ENCODE measurements around the gene BANF1.
"Not testable (repeated sequence)": the region's sequence is repeated elsewhere in the genome, so short reads cannot be mapped to it uniquely, and the experiment has no call there.

Gene BANF1

DNA sequence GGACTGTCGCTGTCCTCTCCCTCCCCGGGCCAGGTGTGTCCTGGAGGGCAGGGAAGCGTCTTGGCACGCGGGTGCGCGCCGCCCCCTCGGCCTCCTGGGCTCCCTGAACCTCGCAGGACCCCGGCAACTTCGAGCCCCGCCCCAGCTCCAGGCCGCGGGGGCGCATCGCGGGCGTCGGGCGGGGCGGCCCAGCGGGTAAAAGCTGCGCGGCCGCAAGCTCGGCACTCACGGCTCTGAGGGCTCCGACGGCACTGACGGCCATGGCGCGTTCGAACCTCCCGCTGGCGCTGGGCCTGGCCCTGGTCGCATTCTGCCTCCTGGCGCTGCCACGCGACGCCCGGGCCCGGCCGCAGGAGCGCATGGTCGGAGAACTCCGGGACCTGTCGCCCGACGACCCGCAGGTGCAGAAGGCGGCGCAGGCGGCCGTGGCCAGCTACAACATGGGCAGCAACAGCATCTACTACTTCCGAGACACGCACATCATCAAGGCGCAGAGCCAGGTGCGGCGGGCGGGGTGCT is 9.5 kb downstream of the BANF1 start, which contains the start of gene CST6:
TSS of gene CST6 (plus strand) at position 224 of the 519 bp plus-strand sequence. CDS start at position 261, 37 bp downstream.
- peak; percentile 35 for DNase-seq

DNA sequence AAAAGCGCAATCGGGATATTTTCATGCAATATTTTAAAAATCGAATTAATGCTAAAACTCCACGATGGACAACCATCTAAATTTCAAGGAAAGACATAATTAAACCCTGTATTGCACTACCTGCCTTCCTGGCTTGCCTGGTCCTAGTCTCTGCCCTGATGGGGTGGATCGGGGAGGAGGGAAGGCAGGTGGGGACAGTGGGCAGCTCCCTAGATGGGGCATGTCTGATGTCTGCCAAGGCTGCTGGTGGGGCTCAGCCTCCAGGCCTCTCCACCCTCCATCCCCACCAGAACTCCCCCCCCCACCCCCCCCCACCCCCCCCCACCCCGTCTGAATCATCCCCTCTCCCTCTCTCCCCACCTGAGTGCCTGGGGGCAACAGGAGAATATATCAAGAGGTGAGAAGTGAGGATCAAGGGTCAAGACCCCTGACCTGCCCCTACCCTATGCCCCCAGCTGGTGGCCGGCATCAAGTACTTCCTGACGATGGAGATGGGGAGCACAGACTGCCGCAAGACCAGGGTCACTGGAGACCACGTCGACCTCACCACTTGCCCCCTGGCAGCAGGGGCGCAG is 10.2 kb downstream of the BANF1 start:
- no peak for DNase-seq

DNA sequence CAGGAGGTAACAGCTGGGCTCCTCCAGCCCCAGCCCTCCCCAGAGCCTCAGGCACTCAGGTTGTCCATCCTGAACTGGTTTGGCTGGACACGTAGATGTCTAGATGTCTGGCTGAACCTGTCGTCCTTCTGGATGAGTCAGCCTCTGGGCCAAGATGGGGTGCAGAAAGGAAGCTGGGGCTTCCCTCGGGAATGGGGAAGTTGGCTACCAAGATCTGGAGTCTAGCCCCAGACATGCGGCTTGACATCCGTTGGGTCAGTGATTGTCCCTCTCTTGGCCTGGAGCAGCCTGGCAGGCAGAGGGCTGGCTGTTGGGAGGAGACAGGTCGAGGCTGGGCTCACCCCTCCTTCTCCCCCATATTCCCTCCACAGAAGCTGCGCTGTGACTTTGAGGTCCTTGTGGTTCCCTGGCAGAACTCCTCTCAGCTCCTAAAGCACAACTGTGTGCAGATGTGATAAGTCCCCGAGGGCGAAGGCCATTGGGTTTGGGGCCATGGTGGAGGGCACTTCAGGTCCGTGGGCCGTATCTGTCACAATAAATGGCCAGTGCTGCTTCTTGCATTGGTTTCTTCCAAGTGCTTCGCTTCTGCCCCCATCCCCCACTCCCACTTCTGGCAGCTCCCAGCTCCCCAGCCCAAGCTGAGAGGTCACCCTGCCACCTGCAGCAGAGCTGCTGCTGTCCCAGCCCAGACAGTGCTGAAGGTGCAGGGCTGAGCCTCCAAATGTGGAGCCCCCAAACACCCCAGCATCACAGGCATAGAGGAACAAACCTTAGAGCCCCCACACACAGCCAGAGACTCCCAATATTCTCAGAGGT is 10.9 kb downstream of the BANF1 start:
- DNase-seq = peak; percentile 57

DNA sequence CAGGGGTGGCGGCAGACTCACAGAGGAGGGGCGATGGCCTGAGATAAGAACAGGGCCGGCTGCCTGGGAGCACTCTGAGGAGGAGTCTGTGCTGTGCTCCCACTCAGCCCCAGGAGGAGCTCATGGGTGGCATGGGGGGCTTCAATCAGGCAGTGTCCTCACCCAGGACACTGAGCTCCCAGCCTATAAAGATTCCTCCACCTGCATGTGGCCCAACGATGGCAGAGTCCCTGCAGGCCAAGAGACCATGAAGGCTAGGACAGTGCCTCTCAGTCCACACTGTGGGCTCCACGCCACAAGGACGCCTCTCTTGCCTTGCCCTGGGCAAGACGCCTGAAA is 11.4 kb downstream of the BANF1 start:
- no peak for DNase-seq

DNA sequence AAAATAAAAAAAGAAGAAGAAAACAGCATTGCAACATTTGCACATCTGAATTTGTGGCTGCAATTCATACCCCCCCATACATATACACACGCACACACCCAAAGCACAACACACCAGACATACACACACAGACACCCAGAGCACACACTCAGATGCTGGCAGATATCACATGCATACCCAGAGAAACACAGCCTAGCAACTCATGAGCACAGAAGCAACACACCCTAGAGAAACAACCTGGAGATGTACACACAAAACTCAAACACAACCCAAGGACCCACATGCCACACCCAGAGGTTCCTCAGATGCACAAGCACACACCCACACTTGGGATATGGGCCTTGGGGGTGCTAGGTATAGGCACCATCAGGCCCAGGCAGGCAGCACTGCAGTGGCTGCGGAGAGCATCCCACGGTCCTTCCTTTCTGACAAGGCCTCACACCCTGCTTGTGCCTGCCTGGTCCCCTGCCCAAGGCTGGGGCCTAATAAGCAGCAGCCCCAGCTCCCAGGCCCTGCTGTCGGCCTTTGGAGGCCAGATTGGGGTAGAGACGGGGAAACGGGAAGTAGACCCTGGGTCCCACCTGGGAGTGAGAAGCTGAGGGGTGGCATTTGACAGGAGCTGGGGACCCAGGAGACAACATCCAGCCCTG is 12.6 kb downstream of the BANF1 start:
- DNase-seq = no peak

DNA sequence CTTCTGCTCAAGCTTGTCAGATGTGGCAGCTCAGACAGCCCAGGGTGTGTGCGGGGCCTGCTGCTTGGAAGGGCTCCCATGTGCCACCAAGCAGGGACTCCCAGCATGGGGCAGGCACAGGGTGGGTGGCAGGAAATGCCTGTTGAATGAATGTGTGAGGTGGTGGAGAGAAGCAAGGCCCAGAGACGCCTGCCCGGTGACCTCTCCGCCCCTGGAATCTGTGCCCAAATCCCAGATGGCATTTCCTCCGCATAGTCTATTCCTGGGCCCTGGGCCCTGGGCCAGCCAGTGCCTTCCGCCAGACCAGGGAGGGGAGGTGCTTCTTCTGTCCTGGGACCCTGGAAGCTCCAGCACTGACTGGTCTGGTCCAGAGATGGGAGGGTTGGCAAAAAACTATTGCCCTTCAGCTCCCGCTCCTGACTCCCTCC is 13.2 kb downstream of the BANF1 start:
- DNase-seq = no peak

DNA sequence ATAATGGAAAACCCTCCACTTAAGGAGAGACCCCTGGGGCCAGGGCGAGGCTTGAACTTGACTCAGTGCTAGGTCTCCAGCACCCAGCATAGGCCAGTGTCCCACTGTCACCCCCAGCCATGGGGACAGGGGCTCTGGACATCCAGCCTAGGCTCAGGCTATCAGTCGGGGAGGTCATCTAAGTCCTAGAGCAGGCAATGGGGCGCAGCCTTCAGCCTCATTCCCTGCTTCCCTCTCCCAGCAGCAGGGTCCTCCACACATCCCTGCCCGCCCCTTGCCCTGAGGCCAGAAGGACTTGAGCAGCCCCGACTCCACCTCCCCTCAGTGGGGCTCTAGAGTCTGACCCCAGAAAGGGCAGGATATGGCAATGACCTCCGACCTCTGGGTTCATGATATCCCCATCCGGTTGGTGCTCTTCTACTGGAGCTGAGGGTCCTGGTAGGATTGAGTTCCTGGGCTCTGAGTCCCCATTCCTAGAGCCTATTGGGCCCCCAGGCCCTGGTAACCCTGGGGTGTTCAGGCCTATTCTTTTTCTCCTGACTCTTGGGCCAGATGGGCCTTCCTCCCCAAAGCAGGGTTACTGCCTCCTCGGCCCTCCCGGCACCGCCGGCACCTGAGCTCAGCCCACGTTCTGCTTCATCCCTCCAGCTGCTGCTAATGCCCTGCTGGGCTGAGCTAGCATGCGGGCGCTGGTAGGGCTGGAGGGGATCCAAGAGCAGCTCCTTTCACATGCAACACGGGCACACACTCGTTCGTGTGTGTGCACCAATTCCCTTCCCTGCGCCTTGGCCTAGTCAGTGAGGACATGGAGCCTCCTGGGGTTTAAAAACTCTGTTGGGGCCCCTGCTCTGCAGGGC is 13.9 kb downstream of the BANF1 start:
- DNase-seq = no peak

DNA sequence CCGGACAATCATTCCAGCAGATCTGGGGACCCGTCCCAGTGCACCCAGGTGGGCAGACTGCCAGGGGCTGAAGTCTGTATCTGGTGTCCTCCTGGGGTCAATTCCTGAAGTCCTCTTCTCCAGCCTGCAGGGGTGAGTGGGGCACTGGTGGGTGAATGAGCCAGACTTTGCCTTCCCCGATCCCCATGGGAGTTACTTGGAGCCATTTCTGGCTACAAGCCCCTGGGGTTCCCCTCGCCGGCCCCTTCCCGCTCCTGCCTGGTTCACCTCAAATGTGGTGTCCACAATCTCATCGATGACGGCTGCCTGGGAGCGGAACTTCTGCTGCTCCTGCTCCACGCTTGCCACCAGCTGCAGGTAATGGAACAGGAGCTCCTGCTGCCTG is 14.5 kb downstream of the BANF1 start:
- DNase-seq = no peak

DNA sequence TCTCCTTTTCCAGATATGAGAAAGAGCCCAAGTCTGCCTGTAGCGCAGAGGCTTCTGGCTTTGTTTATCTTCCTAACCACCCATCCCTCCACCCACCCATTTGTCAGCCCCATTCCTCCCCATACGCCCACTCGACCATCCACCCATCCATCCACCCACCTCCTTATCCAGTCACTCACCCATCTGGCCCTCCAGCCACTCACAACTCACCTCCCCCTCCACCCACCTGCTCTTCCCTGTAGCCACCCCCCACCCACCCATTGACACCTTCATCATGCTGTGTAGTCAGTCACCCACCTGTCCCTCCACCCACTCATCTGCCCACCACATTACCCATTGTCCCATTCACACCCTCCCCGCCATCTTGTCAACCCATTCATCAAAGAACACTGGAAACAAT is 15.0 kb downstream of the BANF1 start:
- no peak for DNase-seq

DNA sequence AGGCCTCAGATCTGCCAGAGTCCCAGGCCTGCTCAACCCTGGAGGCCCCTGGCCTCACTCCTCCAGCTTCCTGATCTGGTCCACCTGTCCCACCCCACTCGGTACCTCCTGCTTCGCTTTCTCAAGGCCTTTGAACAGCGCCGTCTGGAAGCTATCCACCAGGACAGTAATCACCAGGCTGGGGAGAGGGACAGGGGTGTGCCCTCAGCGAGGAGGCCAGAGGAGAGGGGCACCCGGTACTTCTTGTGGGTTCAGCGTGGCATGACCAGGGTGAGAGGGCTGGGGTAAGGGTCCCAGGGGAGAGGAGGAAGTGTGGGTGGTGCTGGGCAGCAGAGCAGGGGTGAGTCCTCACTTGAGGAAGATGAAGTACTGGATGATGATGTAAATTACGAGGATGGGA is 17.9 kb downstream of the BANF1 start:
- no peak for DNase-seq

DNA sequence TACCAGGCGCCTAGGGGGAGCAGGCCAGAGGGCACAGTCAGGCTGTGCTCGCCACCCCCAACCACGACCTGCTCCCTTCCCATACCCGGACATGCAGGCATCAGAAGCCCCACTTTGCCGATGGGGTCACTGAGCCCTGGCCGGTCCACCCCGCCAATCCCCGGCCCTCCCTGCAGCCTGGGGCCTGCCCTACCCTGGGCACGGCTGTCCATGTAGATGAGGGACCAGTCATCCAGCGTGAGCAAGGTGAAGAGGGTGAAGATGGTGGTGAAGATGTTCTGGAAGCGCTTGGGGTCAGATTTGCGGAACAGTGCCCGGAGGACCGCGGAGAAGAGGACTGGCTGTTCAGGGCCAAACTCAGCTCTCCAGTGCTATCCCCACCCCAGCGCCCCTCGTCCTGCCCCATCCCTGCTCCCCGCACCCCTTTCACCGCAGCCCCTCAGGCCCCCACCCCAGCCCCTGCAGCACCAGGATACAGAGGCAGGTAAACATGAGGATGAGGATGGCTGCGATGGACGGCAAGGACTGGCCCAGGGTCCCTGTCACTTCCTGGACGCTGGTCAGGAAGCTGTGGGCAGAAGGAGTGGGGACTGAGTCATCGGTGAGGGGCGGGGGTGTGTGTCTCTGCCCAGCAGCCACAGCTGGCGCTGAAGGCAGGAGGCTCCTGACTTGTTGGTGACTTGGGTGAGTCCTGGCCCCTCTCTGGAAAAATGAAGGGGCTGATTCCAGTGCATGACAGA is 18.5 kb downstream of the BANF1 start:
- DNase-seq = peak; percentile 91

DNA sequence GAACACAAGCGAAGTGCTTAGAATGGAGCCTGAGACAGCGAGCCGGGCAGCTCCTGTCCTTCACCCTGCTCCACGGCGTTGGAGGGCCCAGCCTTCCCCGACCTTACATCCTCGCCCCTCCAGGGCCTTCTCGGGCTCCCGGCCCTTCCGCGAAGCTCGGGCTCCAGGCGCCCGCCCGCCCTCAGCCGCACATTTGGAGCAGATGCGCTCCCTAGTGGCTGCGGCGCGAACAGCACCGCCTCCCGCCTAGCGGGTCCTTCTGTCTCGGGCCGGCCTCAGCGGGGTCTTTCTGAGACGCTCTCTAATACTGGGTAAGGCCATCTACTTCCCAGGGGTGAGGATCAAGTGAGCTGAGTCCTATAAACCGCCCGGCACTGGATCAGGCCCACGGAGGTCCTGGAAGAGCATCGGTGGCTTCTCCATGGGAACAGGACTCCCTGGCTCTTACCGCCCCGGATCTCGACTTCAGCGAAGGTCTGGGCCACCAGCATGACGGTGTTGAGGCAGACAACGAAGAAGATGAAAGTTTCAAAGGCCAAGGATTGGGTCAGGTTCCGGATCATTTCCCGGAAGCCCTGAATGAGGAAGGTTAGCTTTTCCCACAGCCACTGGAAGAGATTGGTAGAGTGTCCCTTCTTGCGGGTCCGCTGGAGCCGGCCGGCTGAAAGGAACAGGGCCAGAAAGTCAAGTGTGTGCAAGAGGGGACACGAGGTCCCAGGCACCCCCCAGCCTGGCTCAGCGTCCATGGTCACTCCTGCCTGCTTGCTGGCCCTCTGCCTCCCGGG is 20.3 kb downstream of the BANF1 start:
- DNase-seq = peak; percentile 88

DNA sequence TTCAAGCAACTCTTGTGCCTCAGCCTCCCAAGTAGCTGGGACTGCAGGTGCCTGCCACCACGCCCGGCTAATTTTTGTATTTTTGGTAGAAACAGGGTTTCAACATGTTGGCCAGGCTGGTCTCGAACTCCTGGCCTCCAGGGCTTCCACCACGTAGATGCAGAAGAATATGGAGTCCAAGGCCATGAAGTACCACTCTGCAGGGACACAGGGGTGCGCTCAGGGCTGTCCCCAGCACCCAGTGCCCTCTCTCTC is 20.8 kb downstream of the BANF1 start:
- DNase-seq = not testable (repeated sequence)

DNA sequence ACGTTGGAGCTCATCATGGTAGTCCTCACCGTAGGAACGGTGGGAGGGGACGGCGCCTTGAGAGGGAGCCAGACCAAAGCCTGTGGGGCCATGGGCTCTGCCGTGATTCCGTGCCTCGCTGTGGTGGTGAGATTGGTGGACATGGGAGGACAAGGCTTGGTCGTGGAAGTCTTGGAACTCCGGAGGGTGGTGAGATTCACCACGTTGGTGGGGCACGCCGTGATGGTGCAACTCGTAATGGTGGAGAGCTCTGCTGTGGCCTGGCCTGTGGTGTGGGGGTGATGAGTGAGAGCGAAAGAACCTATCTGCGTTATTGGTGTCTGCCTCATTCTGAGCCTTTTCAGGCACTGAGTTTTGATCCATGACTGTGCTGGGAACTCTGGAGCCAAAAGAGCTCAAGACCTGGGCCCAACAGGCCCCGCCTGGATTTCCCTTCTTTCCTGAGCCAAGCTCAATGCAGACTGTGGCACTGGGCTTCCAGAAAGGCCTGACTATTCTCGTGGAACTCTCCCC is 23.8 kb downstream of the BANF1 start, which contains the start of gene CATSPER1:
TSS of gene CATSPER1 (minus strand) at position 463 of the 513 bp plus-strand sequence. CDS start at position 363, 100 bp downstream.
- no peak for DNase-seq

DNA sequence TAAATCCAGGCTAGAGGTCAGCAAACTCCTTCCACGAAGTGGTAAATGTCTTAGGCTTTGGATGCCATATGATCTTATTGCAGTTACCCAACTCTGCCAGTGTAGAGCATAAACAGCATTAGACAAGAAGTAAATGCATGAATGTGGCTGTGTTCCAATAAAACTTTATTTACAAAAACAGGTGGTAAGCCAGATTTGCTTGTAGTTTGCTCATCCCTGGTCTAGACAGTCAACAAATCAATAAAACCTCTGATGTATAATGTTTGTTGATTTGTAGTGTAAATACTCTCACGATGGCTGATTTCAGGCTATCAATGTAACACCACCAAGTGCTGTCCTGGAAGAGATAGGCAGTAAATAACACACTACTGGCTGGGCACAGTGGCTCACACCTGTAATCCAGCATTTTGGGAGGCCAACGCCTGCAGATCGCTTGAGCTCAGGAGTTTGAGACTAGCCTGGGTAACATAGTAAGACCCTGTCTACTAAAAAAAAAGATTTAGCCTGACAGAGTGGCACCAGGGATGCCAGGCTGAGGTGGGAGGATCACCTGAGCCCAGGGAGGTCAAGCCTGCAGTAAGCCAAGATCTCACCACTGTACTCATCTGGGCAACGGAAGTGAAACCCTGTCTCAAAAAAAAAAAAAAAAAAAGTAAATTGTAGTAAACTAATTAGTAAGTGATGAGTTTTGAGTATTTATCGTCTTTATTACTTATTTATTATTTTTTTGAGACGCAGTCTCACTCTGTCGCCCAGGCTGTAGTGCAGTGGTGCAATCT is 30.8 kb downstream of the BANF1 start:
- DNase-seq = no peak

DNA sequence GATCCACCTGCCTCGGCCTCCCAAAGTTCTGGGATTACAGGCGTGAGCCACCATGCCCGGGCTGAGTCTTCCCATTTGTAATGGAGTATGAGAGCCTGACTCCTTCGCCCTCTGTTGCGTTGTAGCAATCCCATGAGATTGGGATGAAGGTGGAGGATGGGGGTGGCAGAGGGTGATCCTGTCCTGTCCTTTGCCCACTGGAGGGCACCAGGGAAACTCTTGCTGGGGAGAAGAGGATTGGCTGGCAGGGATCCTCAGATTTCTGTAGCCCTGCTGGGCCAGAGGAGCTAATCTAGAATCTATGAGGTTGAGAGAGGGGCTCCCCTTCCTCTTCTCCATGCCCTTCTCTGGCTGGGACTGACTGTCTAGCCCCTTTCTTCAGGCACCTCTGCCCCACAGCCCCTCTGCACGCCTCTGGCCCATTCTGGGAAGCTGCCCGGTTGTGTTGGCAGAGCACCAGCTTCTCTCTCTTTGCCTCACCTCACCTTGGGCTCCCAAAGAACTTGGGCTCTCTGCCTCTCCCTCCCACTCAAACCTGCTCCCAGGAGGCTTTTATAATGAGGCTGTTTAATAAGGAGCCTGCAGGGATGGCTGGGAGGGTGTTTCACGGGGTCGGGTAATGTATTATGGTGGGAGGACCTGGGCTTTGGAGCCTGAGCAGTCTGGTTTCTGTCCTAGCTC is 33.5 kb downstream of the BANF1 start:
- no peak for DNase-seq

DNA sequence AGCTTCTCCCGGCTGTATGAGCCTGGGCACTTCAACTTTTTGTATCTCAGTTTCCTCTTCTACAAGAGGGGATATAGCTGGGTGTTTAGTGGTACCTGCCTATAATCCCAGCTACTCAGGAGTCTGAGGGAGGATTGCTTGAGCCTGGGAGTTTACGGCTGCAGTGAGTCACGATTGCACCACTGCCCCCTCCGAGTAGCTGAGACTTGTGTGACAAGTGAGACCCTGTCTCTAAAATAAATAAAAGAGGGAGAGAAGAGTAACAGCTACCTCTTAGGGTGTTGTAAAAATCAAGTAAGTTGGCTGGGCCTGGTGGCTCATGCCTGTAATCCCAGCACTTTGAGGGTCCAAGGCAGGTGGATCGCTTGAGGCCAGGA is 34.0 kb downstream of the BANF1 start:
- DNase-seq = no peak

DNA sequence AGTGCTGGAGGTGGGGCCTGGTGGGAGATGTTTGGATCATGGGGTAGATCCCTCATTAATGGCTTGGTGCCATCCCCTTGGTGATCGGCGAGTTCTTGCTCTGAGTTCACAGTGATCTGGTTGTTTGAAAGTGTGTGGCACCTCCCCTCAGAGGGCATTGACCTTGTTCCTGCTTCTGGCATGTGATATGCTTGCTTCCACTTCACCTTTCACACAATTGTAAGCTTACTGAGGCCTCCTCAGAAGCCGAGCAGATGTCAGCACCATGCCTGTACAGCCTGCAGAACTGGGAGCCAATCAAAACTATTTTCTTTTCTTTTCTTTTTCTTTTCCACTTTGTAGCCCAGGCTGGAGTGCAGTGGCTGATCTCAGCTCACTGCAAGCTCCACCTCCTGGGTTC is 35.0 kb downstream of the BANF1 start:
- no peak for DNase-seq

DNA sequence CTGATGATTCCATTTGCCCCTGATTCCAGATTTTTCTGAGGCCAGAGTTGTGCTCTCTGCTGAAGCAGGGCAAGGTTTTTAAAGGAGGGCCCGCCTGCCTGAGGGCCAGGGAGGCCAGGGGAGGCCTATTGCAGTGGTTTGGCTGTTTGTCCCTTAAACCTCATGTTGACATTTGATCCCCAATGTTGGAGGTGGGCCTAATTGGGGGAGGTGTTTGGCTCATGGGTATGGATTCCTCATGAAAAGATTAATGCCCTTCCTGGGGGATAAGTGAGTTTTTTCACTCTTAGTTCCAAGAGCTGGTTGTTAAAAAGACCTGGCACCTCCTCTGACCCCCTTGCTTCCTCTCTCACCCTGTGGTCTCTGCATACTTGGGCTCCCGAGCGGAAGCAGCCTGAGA is 37.5 kb downstream of the BANF1 start:
- DNase-seq = no peak

All from hematopoietic multipotent progenitor cell treated with erythropoietin and hydrocortisone succinate and interleukin-3 and kit ligand, for 4 days (in vitro differentiated cells).